Astrocyte of the cerebellum (primary cell): ENCODE results near the gene TAF1B.

Experiments
- DNase-seq: peaks from one replicate; pipeline ENCODE4 v3.0.0-alpha.2; 2011; ENCODE audit warnings: low read depth
- H3K4me3 ChIP-seq: 2 replicates; pipeline ENCODE4 v1.5.1; 2011; ENCODE audit warnings: mild to moderate bottlenecking, low read depth, low read length, moderate library complexity
- CTCF ChIP-seq: IDR thresholded peaks from 2 replicates; pipeline ENCODE4 v1.5.1; 2012; ENCODE audit warnings: low read length, low read depth, moderate library complexity, mild to moderate bottlenecking; ENCODE audit errors: missing control alignments
- in situ Hi-C: cut with HindIII; loops from 2 replicates; pipeline ENCODE4 v1.10.0; 2017; ENCODE audit warnings: low sequenced_read_pairs

TAF1B gene

GRCh38 chr2:9820020-9820973 lies 23.0 kb upstream of the TAF1B start:
- no peak overlapping the region for H3K4me3 ChIP-seq
- DNase-seq = no peak
- no peak for TF ChIP-seq CTCF
- in situ Hi-C loops = no loop called here

GRCh38 chr2:9821805-9822445 lies 21.3 kb upstream of the TAF1B start:
- no peak for TF ChIP-seq CTCF
- H3K4me3 ChIP-seq = no peak overlapping the region
- DNase-seq = no peak
- in situ Hi-C loops = no loop called here

- H3K4me3 ChIP-seq = no peak overlapping the region
- in situ Hi-C loops = no loop called here
- DNase-seq = no peak
- no peak for TF ChIP-seq CTCF
These were observed 18.8 kb upstream of the TAF1B start for GRCh38 chr2:9824441-9824840.

- in situ Hi-C loops = no loop called here
- DNase-seq = no peak
- no peak overlapping the region for H3K4me3 ChIP-seq
- no peak for TF ChIP-seq CTCF
These were observed 18.1 kb upstream of the TAF1B start for GRCh38 chr2:9824956-9825720.

GRCh38 chr2:9826208-9826607 lies 17.1 kb upstream of the TAF1B start:
- in situ Hi-C loops = no loop called here
- DNase-seq = no peak
- H3K4me3 ChIP-seq = no peak overlapping the region
- TF ChIP-seq CTCF = no peak

- in situ Hi-C loops = no loop called here
- H3K4me3 ChIP-seq = no peak overlapping the region
- no peak for TF ChIP-seq CTCF
- no peak for DNase-seq
These were observed 12.4 kb upstream of the TAF1B start for GRCh38 chr2:9830685-9831410.
